Brain microvascular endothelial cell (primary cell): ENCODE data around the gene CSTB.

Experiments
- DNase-seq: peaks from one replicate; pipeline ENCODE4 v3.0.0-alpha.2; 2020
- H3K27ac ChIP-seq: fragments of 250-450 bp; sonication (Bioruptor Pico); 2 replicates; pipeline ENCODE4 v1.5.1; 2020; ENCODE audit warnings: mild to moderate bottlenecking, moderate library complexity
- H3K27me3 ChIP-seq: fragments of 250-450 bp; sonication (Bioruptor Pico); replicated peaks from 2 replicates; pipeline ENCODE4 v1.5.1; 2020; ENCODE audit warnings: mild to moderate bottlenecking
- H3K36me3 ChIP-seq: fragments of 250-450 bp; sonication (Bioruptor Pico); replicated peaks from 2 replicates; pipeline ENCODE4 v1.5.1; 2020; ENCODE audit warnings: mild to moderate bottlenecking
- H3K4me3 ChIP-seq: 2 replicates; pipeline ENCODE4 v1.5.1; 2011; ENCODE audit warnings: low read depth, mild to moderate bottlenecking, control low read depth, low read length, moderate library complexity
- in situ Hi-C: cut with HindIII; loops from 2 replicates; pipeline ENCODE4 v1.10.0; 2017; ENCODE audit warnings: low sequenced_read_pairs, low pct_ligation_motif_present
- TF ChIP-seq, protein P1 (sequence below): IDR thresholded peaks from 2 replicates; pipeline ENCODE4 v1.5.1; 2011; ENCODE audit warnings: low read depth, mild to moderate bottlenecking, moderate library complexity, low read length, control low read depth, inconsistent platforms; ENCODE audit errors: missing control alignments

The CSTB gene

DNA sequence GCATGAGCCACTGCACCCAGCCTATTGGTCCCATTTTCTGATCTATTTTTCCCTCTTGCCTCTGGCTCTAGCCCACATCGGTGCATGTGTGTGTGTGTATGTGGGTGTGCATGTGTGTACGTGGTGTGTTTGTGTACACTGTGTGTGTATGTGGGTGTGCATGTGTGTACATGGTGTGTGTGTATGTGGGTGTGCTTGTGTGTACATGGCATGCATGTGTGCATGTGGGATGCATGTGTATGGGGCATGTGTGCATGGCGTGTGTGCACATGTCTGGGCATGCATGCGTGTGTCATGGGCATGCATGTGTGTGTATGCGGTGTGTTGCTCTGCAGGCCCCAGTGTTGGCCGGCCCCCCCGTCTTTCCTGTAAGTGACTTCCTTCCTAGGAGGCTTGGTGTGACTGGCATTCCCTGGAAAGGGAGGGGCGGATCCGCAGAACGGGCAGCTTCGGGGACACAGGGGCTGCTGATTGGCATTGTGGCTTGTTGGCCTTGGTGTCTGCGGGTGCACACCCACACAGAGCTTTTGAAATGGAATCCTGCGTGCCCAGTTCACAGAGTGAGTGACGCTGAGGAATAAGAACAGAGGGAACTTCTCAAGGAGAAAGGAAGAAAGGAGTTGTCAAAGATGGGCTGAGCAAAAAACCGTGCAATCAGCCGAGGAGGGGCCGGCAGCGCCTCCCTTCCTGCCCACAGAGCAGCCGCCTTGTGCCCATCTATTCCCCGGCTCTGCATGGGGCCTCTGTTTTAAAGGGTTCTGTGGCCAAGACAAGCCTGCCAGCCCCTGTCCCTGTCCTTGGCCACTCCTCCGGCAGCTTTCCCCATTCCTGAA, 49.2 kb downstream of the CSTB start:
- TF ChIP-seq, protein P1, sequence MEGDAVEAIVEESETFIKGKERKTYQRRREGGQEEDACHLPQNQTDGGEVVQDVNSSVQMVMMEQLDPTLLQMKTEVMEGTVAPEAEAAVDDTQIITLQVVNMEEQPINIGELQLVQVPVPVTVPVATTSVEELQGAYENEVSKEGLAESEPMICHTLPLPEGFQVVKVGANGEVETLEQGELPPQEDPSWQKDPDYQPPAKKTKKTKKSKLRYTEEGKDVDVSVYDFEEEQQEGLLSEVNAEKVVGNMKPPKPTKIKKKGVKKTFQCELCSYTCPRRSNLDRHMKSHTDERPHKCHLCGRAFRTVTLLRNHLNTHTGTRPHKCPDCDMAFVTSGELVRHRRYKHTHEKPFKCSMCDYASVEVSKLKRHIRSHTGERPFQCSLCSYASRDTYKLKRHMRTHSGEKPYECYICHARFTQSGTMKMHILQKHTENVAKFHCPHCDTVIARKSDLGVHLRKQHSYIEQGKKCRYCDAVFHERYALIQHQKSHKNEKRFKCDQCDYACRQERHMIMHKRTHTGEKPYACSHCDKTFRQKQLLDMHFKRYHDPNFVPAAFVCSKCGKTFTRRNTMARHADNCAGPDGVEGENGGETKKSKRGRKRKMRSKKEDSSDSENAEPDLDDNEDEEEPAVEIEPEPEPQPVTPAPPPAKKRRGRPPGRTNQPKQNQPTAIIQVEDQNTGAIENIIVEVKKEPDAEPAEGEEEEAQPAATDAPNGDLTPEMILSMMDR = no peak
- H3K27ac ChIP-seq = no peak overlapping the region
- H3K36me3 ChIP-seq = no peaks in the 10 kb centered on the region
- no peaks in the 10 kb centered on the region for H3K27me3 ChIP-seq
- in situ Hi-C loops = no loop called here
- DNase-seq = no peak
- H3K4me3 ChIP-seq = no peak overlapping the region
